Panc1 (cell line): Measurements from ENCODE around the gene CLEC4F.

Experiments used
- POLR2AphosphoS5 ChIP-seq: IDR thresholded peaks from 2 replicates; pipeline ENCODE4 v1.6.1; 2012; ENCODE audit warnings: mild to moderate bottlenecking, low read depth, low read length, moderate library complexity
- REST ChIP-seq, 2 experiments: IDR thresholded peaks; 2 replicates each; pipeline ENCODE4 v1.6.1; 2011 to 2012; ENCODE audit warnings: low read depth in 2 of 2, control low read depth in 1 of 2, low read length in 1 of 2, mild to moderate bottlenecking in 1 of 2, moderate library complexity in 1 of 2; ENCODE audit not compliant: insufficient read depth in 1 of 2
- TCF7L2 ChIP-seq: IDR thresholded peaks from 2 replicates; pipeline ENCODE4 v1.6.1; 2011; ENCODE audit warnings: mild to moderate bottlenecking, low read depth, low read length, inconsistent platforms
- TF ChIP-seq, protein P1 (sequence below): fragments of 450-650 bp; IDR thresholded peaks from 2 replicates; pipeline ENCODE4 v1.5.1; 2017; ENCODE audit warnings: mild to moderate bottlenecking

- TF ChIP-seq POLR2AphosphoS5 = no peak
- no peak for TF ChIP-seq TCF7L2
- TF ChIP-seq, protein P1, sequence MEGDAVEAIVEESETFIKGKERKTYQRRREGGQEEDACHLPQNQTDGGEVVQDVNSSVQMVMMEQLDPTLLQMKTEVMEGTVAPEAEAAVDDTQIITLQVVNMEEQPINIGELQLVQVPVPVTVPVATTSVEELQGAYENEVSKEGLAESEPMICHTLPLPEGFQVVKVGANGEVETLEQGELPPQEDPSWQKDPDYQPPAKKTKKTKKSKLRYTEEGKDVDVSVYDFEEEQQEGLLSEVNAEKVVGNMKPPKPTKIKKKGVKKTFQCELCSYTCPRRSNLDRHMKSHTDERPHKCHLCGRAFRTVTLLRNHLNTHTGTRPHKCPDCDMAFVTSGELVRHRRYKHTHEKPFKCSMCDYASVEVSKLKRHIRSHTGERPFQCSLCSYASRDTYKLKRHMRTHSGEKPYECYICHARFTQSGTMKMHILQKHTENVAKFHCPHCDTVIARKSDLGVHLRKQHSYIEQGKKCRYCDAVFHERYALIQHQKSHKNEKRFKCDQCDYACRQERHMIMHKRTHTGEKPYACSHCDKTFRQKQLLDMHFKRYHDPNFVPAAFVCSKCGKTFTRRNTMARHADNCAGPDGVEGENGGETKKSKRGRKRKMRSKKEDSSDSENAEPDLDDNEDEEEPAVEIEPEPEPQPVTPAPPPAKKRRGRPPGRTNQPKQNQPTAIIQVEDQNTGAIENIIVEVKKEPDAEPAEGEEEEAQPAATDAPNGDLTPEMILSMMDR = no peak
- TF ChIP-seq REST (IDR thresholded peaks at IDR 0.05; ENCODE audit: insufficient read depth in 1 of 2, low read depth in 2 of 2, low read length in 1 of 2) = no peak
Observed at GRCh38 chr2:70769450-70769849, 50.9 kb downstream of the CLEC4F start.
